ENCODE measurements around the gene ARHGEF18.

GRCh38 chr19:7348587-7349230 lies at the start of gene ARHGEF18:
- TF ChIP-seq, protein P1, sequence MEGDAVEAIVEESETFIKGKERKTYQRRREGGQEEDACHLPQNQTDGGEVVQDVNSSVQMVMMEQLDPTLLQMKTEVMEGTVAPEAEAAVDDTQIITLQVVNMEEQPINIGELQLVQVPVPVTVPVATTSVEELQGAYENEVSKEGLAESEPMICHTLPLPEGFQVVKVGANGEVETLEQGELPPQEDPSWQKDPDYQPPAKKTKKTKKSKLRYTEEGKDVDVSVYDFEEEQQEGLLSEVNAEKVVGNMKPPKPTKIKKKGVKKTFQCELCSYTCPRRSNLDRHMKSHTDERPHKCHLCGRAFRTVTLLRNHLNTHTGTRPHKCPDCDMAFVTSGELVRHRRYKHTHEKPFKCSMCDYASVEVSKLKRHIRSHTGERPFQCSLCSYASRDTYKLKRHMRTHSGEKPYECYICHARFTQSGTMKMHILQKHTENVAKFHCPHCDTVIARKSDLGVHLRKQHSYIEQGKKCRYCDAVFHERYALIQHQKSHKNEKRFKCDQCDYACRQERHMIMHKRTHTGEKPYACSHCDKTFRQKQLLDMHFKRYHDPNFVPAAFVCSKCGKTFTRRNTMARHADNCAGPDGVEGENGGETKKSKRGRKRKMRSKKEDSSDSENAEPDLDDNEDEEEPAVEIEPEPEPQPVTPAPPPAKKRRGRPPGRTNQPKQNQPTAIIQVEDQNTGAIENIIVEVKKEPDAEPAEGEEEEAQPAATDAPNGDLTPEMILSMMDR (IDR thresholded peaks at IDR 0.05; ENCODE audit: insufficient read depth, low read depth, low read length), result no peak
- TF ChIP-seq EZH2 (IDR thresholded peaks at IDR 0.05; ENCODE audit: insufficient read depth, low read length), result no peak
